ENCODE measurements around the gene NAPEPLD.
A peak's percentile ranks its signal among the peaks of the same experiment; 100 is the strongest.
"Not testable (repeated sequence)": the region's sequence is repeated elsewhere in the genome, so short reads cannot be mapped to it uniquely, and the experiment has no call there.

Gene NAPEPLD

DNA sequence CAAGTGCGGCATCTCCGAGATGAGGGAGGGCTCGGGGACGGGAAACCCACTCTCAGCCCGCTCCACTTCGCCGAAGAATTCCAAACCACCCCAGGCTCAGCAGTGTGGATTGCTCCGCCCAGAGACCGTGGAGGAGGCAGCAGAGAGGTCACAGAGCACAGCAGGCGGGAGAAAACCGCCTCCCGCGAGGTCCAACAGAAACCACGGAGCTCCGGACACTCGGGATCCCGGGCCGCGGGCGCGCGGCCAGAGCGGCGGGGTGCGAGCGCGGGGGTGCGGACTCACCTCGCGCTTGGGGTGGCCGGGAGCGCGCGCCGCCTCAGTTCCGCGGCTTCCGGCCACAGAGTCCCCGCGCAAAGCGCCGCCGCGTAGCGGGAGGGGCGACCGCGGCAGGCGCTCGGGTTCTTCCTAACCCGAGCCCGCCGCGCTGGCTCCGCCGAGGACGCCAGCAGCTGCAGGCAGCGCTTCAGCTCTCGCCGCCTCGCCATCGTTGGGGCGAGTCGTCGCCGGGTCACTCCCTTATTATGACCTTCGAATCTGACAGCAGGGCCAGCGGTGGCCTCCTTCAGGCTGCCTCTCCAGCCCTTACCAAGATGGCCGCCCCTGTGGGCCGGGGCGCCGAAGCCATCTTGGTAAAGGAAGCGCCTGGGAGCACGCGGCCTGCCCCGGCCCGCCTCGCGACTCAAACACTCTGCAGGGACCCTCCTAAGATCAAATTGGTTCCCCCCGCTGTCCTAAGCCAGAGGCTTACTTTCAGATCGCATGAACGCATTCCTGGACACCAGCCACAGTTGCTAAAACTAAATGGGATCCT lies at the start of gene NAPEPLD:
Gene NAPEPLD (minus strand): TSS at position 106 of the 814 bp plus-strand sequence. CDS start 20,323 bp downstream, outside the sequence.
- DNase-seq: peak; percentile 55 to 98 (median 88)

DNA sequence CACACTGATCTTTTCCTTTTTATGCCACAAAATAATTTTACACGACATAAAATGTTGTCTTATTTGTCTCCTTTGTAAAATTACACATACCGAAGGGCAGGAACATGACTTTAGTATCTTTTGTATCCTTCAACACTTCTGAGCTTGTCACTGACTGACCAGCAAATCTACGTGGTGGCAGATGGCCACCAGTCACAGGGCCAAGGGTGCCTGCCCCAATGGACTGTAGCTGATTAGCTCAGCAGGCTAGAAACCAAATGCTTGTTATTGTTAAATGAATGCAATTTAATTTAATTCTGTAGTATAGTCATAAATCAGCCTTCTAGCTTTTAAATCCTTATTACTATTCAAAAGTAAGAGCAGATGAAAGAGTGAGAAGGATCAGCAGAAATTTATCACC lies 49.2 kb upstream of the NAPEPLD start:
- not testable (repeated sequence) for DNase-seq

DNA sequence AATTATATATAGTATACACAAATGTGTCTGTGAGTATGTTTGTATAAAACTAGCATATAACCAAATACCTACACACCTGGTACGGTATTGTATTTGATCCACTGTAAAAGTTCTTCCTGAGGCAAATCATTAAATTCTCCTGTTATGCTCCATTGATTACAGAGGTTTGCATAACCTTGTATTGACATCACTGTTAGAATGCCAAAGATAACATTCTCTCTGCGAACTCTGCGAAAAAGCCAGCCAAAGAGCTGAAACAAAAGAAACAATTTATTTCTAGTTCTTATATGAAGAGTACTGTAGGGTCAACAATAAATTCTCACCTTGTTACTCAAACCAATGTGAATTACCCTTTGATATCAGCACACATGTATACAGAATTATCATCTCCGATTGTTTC lies 46.5 kb upstream of the NAPEPLD start:
- DNase-seq: not testable (repeated sequence)

DNA sequence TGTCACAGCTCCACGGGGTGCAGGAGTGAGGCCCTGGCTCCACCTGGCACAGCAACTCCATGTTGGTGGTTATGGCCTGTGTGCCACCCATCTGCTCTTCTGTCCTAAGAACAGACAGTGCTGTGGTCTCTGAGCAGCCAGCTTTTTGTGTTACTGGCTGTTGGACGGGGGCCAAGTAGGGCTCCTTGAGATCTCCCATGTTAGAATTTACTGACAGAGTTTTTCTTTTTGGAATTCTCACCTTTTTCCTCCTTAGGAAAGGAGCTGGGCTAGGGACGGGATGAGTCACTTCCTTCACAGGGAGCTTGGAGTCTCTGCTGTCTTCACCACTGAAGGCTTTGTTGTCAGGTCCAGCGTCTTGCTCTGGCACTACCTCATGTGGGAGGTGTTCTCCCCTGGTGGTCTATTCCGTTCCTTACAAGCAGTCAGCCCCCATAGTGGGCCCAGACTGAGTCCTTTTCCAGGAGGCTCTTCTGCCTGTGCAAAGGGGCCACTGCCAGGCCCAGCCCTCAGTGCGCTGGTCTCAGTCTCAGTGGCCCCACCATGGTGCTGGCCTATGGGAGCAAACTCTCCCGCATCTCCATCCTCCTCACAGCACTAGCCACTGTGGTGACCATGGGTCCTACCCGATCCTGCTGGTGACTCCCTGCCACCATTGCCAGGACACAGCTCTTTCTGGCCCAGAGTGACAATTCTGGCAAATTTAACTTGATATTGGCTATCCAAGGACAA lies 23.7 kb upstream of the NAPEPLD start:
- not testable (repeated sequence) for DNase-seq

DNA sequence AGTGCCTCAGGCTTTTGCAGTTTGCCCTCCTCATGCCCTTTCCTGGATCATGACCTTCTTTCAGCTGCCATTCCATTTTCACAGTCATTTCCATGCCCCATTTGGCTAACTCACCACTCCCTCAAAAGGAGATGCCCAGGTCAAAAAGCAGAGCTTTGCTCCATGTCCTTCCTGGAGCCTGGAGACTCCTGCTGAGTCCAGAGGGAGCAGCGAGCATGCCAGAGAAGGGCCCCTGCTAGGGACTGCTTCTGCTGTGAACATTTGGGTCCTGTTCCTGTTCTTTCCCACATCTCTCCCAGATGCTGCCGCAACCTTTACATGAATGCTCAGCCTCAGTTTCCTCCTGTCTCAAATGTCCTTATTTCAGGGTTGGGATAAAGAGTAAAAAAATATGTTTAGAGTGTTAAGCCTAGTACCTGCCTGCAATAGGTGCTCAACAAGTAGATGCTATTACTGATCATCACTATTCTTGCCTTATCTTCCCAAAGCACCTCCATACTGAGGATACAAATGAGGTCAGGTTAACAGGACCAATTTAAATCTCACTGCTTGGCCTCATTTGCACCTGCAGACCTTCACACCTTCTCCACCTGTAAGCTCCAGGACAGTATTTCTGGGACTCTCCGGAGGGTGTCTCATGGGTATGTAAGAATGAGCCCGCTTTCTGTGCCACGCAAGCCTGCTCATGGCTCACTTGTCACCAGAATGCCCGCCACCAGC lies 23.0 kb upstream of the NAPEPLD start:
- not testable (repeated sequence) for DNase-seq

DNA sequence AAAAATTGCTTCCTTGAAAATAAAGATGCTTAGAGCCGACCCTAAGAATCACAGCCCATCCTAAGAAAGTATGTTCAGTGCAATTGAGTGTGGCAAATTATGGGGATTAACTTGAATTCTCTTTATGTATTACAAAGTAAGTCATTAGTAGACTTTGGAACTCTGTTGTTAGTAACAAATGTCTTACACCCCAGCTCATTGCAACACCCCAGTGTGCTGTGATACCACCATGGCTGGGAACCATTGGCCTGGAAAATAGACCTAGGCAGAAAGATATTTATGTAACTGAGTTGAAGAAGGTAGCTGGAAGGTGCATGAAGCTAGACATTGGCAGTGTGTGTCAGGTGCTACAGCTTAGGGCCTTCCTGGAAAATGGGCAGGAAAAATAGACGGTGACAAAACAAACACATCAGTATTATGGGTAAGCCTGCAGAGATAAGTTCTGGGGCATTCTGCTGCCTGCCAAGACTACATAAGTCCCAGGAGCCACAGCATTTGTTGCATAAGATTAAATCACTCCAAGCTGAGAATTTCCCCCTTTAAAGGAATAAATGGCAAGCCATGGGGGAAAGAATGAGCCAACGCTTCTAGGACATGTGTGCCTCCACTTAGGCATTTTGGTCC lies 18.1 kb upstream of the NAPEPLD start:
- DNase-seq: not testable (repeated sequence)

DNA sequence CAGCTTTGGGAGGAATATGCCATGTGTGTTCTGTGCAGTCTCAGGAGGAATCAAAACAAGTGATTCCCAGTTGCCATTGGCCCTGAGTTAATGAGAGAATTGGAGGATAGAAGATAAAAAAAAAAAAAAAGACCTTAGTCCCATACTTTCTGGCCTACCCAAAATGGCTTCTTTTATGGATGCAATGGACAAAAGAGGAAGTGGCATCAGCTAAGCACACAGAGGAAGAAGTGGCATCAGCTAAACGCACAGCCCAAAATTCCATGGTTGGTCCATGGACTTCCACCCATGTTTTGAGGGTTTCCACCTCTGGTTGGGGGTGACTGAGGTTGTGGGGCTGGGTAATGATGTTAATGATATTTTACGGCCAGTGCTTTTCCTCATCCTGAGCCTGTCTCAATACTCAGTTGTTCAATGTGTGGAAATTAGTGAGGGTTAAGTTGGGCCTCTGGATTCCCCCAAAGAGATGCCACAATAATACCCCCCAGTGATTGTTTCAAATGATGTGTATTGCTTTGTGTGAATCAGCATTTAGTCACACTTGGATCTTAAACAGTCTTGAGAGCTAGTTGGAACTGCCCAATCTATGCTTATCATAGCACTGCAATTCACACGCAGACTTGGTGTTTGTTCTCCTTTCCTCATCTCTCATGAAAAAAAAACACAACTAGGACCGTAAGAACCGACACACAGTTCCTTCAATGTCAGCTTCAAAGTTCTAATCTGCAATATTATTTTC lies 14.4 kb upstream of the NAPEPLD start:
- not testable (repeated sequence) for DNase-seq

DNA sequence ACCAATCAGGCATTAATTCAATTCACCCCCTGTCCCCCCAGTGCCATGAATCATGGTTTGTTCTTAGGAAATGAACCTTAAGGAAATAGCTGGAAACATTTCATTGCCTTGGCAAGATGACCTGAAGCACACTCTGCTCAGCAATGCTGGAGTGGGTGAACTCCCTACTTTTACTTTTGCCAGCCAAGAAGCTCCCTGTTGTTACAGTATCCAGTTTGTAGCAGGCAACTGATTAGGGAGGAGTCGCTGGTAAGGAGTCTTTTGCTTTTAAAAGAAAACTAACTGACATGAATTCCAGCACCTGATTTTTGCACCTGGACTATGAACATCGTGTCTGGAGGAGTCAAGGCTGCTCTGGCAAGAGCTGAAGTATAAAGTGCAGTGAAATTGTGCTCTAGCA lies 13.7 kb upstream of the NAPEPLD start:
- DNase-seq: peak in 2 of 51 donors; percentile 7 to 8

DNA sequence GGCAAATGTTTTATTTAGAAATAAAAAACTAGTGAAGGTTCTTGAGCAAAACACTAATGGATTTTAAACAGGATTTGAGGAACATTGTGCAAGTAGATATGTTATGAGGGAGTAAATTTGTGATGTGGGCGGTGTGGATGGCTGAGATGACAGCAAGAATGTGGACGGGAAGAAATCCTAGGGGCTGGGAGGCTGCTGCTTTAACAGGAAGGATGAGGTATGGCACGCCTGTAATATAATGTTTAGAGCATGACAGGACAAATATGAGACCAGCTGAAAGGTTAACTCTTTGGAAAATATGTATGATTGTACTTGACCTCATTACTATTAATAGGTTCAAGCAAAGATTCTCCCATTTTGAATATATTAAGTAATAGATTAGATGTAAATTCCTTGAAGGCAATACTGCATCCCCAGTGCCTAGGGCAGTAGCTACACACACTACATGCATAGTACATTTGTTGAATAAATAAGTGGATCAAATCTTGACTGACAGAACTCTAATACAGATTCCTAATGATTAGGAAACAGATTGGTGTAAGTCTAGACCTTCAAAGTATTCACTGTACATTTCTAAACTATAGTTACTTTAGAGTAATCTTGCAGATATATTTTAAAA lies 13.2 kb upstream of the NAPEPLD start:
- not testable (repeated sequence) for DNase-seq

DNA sequence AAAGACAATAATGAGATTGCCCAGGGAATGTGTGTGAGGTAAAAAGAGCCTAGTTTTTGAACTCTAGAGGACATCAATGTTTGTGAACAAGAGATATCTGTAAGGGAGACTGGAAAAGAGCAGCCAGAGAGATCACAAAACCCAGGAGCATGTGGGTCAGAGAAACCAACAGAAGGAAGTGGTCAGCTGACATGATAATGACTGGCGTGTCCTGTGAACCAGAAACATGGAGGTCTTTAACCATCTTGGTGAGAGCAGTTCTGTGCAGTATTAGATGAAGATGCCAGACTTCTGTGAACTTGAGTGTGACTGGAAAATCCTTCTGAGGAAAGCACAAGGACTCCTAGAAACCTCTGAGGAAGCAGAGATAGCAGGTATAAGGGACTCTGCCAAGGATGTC lies 10.2 kb upstream of the NAPEPLD start:
- not testable (repeated sequence) for DNase-seq

DNA sequence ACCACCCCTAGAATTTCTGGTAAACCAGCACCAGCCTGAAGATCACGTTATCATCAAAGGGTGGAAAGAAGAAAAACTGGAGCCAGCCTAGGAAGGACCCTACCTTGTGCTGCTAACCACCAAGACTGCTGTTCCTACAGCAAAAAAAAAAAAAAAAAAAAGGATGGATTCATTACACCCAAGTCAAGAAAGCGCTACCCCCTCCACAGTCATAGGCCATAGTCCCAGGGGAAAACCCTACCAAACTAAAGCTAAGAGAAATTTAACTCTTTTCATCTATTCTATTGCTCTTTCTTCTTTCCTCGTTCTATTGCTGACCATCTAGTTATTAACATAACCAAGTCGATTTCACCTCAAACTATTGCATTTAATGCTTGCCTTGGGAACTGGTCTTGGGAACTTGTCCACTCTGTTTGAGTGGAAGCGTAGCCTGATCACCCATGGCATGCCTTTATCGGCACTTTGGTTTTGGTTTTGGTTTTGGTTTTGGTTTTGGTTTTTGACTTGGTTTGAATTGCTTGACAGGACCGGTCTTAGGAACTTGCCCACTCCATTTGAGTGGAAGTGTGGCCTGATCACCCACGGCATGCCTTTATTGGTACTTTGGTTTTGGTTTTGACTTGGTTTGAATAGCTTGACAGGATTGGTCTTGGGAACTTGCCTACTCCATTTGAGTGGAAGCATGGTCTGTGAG lies 6.6 kb upstream of the NAPEPLD start:
- DNase-seq: not testable (repeated sequence)

DNA sequence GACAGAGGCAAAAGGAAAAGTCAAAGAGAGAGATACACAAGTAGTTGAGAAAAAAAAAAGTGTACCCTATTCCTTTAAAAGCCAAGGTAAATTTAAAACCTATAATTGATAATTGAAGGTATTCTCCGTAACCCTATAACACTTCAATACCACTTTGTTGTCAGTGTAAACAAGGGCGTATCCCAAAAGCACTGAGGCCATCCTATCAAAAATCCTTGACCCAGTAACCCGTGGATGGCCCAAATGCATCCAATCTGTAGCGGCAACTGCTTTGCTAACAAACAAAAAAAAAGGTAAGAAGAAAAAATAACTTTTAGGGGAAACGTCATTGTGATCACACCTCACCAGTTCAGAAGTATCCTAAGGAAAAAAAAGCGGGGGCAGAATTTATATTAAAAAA lies 5.1 kb upstream of the NAPEPLD start:
- no peak for DNase-seq

DNA sequence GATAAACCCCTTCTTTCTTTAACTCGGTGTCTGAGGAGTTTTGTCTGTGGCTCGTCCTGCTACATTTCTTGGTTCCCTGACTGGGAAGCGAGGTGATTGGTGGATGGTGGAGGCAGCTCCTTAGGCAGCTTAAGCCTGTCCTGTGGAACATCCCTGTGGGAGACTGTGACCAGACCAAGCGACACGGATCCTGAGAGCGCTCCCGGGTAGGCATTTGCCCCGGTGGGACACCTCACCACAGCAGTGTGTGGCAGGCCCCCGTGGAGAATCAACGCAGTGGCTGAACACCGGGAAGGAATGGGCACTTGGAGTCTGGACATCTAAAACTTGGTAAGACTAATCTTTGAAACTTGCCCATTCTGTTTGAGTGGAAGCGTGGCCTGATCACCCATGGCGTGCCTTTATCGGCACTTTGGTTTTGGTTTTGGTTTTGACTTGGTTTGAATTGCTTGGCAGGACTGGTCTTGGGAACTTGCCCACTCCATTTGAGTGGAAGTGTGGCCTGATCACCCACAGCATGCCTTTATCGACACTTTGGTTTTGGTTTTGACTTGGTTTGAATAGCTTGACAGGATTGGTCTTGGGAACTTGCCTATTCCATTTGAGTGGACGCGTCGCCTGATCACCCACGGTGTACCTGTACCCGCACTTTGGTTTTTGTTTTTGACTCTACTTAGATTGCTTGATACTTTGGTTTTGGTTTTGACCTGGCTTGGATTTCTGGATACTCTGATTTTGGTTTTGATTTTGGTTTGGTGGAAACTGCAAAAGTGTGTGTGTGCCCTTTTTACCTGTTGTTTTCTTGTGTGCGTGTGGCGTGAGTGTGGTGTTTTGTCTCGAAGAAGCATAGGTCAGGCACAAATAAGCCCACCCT lies 4.1 kb upstream of the NAPEPLD start:
- peak in 3 of 51 donors; percentile 10 to 19 (median 13) for DNase-seq

DNA sequence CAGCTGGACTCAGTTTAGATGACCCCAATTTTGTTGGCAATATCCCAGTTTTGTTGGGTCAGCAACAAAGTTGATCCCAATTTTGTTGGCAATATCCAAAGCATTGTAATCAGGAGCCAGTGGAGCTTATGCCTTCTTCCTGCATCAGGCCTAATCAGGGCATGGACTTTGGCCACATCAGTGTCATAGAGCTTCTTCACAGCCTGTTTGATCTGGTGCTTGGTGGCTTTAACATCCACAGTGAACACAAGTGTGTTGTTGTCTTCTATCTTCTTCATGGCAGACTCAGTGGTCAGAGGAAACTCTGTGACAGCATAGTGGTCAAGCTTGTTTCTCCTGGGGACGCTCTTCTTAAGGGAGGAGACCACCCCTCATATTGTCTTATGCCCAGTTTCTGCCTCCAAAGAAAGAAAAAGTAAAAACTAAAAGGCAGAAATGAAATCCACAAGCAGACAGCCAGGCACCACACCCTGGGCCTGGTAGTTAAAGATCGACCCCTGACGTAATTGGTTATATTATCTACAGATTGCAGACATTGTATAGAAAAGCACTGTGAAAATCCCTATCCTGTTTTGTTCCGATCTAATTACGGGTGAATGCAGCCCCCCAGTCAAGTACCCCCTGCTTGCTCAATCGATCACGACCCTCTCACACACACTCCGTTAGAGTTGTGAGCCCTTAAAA lies 3.2 kb upstream of the NAPEPLD start:
- DNase-seq: not testable (repeated sequence)

DNA sequence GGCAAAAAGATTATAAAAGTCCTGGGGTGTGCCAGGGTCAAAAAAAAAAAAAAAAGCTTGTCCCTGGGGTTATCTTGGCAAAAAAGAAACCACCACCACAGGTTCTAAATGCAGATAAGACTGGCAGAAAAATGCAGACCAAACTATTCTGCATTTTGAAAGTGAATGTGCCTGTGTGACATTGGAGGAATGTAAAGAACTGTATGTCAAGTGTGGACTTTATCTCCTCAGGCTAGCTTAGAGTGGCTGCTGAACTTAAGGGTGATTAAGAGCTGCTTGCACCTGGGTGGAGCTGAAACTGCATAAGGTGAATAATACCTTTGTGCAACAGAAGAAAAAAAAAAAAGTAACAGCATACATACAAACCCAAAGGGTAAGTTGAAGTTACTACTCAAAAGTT lies 1.3 kb upstream of the NAPEPLD start:
- no peak for DNase-seq

DNA sequence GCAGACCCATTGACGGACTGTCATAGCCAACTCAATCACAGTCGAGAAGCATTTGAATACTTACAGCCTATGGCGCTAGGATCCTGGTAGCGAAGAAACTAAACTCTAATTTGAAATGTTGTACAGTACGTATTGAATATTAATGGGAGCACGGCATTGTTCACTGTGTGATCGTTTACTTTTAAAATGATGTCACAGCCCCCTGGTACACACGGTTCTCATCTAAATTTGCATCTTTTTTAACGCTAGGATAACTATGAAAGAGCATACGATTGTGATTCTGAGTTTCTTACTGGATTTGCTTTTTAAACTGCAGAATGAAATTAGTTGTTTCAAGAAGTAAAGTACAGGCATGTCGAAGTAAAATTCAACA lies 895 bp upstream of the NAPEPLD start:
- DNase-seq: no peak

DNA sequence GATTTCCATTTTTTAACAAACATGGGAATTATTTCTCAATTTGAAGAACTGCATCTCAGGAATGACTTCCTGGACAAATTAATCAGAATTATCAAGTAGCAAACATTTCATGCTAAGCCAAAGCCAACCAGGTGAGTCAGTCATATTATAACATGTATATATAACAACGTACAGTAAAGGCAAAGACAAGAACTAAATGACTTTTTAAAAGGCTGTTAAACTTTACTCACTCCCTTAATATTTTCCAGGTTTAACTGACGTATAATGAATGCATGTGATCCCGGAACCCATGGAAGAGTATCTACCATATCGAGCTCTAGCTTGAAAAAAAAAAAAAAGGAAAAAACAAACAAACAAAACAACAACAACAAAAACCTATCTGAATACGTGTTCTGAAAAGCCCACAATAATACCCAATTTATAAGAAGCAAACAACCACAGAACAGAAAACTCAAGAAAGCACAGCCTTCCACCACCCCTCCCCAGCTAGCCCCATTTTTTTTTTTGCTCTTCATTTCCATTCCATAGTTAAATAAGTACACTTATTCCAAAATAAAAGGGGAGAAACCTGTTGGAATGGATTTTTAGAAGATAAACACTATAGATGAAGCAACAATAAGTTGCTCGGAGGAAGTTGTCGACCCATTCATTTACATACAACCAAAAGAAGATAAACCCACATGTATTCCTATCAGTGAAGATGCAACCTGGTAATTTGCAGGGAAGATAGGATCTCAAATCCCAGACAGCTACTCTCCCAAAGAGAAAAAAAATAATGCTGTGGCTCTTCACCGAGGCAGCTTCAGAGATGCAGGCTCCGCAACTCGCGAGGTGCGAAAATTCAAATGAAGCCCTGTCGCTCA lies 537 bp downstream of the NAPEPLD start:
- no peak for DNase-seq
